B cell (primary cell): ENCODE data around the gene CYB5A. TPM values are rescaled to one million over a fixed set of nuclear protein-coding genes. Genes with fewer than 3 reads are reported as not detected.

ENCODE experiments used
- ATAC-seq: fragments of 200-7000 bp; cut with Tn5 transposase; one replicate; pipeline ENCODE4 v1.10.0; 2021; ENCODE audit warnings: low read depth, mild to moderate bottlenecking, moderate number of reproducible peaks, moderate library complexity
- CTCF ChIA-PET: fragments of 350-600 bp; sonication (Branson Sonifier 250); formaldehyde crosslinking; loops from one replicate; lab custom pipeline; 2021; ENCODE audit warnings: antibody characterized with exemption, inconsistent platforms; lab: Charles Lee
- POLR2A ChIA-PET: fragments of 350-600 bp; sonication (Branson Sonifier 250); formaldehyde crosslinking; loops from one replicate; lab custom pipeline; 2021; ENCODE audit warnings: antibody characterized with exemption; lab: Charles Lee
- DNase-seq: peaks from one replicate; pipeline ENCODE4 v3.0.0; 2013
- H2AFZ ChIP-seq: 2 replicates; pipeline ENCODE4 v1.6.1; 2012; ENCODE audit warnings: mild to moderate bottlenecking, low read depth, low read length; ENCODE audit not compliant: insufficient read depth, poor library complexity, severe bottlenecking
- H3K27ac ChIP-seq, 2 donors: 1 replicate in 1 of 2; 2 replicates in 1 of 2; pipeline ENCODE4 v1.5.1; 2012 to 2013; ENCODE audit warnings: low read length in 2 of 2, mild to moderate bottlenecking in 2 of 2, moderate library complexity in 1 of 2
- H3K27me3 ChIP-seq, 4 experiments: fragments of 200-600 bp in 1 of 4; sonication (generic) in 1 of 4; replicated peaks in 1 of 4; 1 replicate in 2 of 4; 2 replicates in 2 of 4; pipeline versions ENCODE4 v1.6.1 to v1.7.0; 2013 to 2016; ENCODE audit warnings: low read length in 3 of 4, mild to moderate bottlenecking in 2 of 4, mixed read lengths in 1 of 4, moderate library complexity in 1 of 4; ENCODE audit not compliant: insufficient read depth in 4 of 4, control insufficient read depth in 3 of 4; ENCODE audit errors: control extremely low read depth in 1 of 4
- H3K36me3 ChIP-seq, 2 experiments: replicated peaks in 1 of 2; 1 replicate in 1 of 2; 2 replicates in 1 of 2; pipeline versions ENCODE4 v1.6.1 to v1.7.1; 2013; ENCODE audit warnings: low read length in 1 of 2; ENCODE audit not compliant: insufficient read depth in 2 of 2, control insufficient read depth in 1 of 2; ENCODE audit errors: control extremely low read depth in 1 of 2, extremely low read depth in 1 of 2
- H3K4me1 ChIP-seq, 2 donors: fragments of 200-600 bp in 1 of 2; sonication (generic) in 1 of 2; 1 replicate in 1 of 2; 2 replicates in 1 of 2; pipeline versions ENCODE4 v1.5.1 to v1.6.1; 2013 to 2017; ENCODE audit warnings: low read length in 2 of 2; ENCODE audit not compliant: control insufficient read depth in 2 of 2, insufficient read depth in 2 of 2
- H3K4me2 ChIP-seq: replicated peaks from 2 replicates; pipeline ENCODE3; 2012; ENCODE audit warnings: mild to moderate bottlenecking, low read depth, low read length; ENCODE audit not compliant: poor library complexity, severe bottlenecking
- H3K4me3 ChIP-seq, 5 experiments: fragments of 200-600 bp in 1 of 5; sonication (generic) in 1 of 5; 1 replicate in 3 of 5; 2 replicates in 2 of 5; pipeline versions ENCODE4 v1.5.1 to v1.7.0; 2011 to 2016; ENCODE audit warnings: low read length in 4 of 5, mild to moderate bottlenecking in 4 of 5, low read depth in 2 of 5, control low read depth in 1 of 5, moderate library complexity in 1 of 5; ENCODE audit not compliant: insufficient read depth in 1 of 5; ENCODE audit errors: control extremely low read depth in 1 of 5, extremely low read depth in 1 of 5
- H3K79me2 ChIP-seq: fragments of 200-600 bp; sonication (generic); one replicate; pipeline ENCODE4 v1.6.0; 2016; ENCODE audit warnings: low read length; ENCODE audit not compliant: control insufficient read depth, insufficient read depth
- H3K9ac ChIP-seq: fragments of 200-600 bp; sonication (generic); 2 replicates; pipeline ENCODE4 v1.6.1; 2017; ENCODE audit warnings: mild to moderate bottlenecking, low read length, moderate library complexity
- H3K9me3 ChIP-seq, 3 donors: one replicate each; pipeline versions ENCODE4 v1.6.1 to v1.7.1; 2013; ENCODE audit warnings: low read length in 2 of 3; ENCODE audit not compliant: control insufficient read depth in 2 of 3, insufficient read depth in 1 of 3; ENCODE audit errors: control extremely low read depth in 1 of 3
- H4K20me1 ChIP-seq: 2 replicates; pipeline ENCODE4 v1.6.0; 2012; ENCODE audit warnings: mild to moderate bottlenecking, low read length; ENCODE audit not compliant: insufficient read depth, control insufficient read depth, poor library complexity, severe bottlenecking
- H3K27ac Mint-ChIP-seq: one replicate; pipeline ENCODE4 v1.8.0; 2021; ENCODE audit warnings: mixed read lengths
- H3K27me3 Mint-ChIP-seq: one replicate; pipeline ENCODE4 v1.8.0; 2021; ENCODE audit warnings: mixed read lengths
- H3K4me1 Mint-ChIP-seq: one replicate; pipeline ENCODE4 v1.8.0; 2021; ENCODE audit warnings: mixed read lengths
- H3K4me3 Mint-ChIP-seq: one replicate; pipeline ENCODE4 v1.8.0; 2021; ENCODE audit warnings: mixed read lengths
- H3K9me3 Mint-ChIP-seq: one replicate; pipeline ENCODE4 v1.8.0; 2022; ENCODE audit warnings: mixed read lengths; ENCODE audit not compliant: insufficient read depth
- CTCF ChIP-seq: fragments of 200-600 bp; IDR thresholded peaks from one replicate; pipeline ENCODE4 v1.8.0; 2022; ENCODE audit warnings: antibody characterized with exemption, mild to moderate bottlenecking
- EZH2 ChIP-seq: IDR thresholded peaks from 2 replicates; pipeline ENCODE4 v1.6.1; 2012; ENCODE audit warnings: borderline replicate concordance, low read depth, mild to moderate bottlenecking, moderate library complexity, low read length; ENCODE audit not compliant: insufficient read depth, poor library complexity, severe bottlenecking
- WGBS: methylation state at CpG from one replicate; pipeline ENCODE4 v1.1.5; 2013; ENCODE audit warnings: missing lambda C conversion rate; ENCODE audit not compliant: insufficient coverage; 5-methylcytosine and 5-hydroxymethylcytosine counted together
- intact Hi-C: fragments of 100-400 bp; cut with micrococcal nuclease; formaldehyde crosslinking; loops from one replicate; pipeline ENCODE4 v1.10.0; 2022
- polyA plus RNA-seq: library from polyadenylated mRNA; depleted of rRNA; stranded (reverse); fragments of >200 nt; gene quantifications from 2 replicates; pipeline ENCODE4 v1.2.3, GENCODE V29; 2012
- total RNA-seq, 2 donors: library from RNA; stranded (reverse); fragments of 120-200 nt in 1 of 2; gene quantifications; 1 replicate in 1 of 2; 2 replicates in 1 of 2; pipeline versions ENCODE4 v1.2.3 to v1.2.4, GENCODE V29; 2013 to 2022

CYB5A gene
- total and polyA plus RNA-seq, 2 donors (not counting 1 experiment from before 2014, with no cell fraction given), result 46.9 to 217 TPM

GRCh38 chr18:74284191-74284979 lies 7.4 kb downstream of the CYB5A start:
- peaks cover 73% of the 10 kb centered on the region for H3K4me1 Mint-ChIP-seq
- H3K9me3 ChIP-seq, result no peaks in the 10 kb centered on the region
- H3K27me3 ChIP-seq, result no peaks in the 10 kb centered on the region
- ChIA-PET CTCF (interaction anchor here (1.4 kb wide), 1 partner anchor 58 kb away, joined by 4 read pairs; no protein-coding TSS in a partner anchor), POLR2A (no interaction called here)
- no peaks in the 10 kb centered on the region for H3K36me3 ChIP-seq
- H2AFZ ChIP-seq, result no peak overlapping the region
- peaks cover 54% of the 10 kb centered on the region for H4K20me1 ChIP-seq
- no peak for TF ChIP-seq EZH2
- no peak for TF ChIP-seq CTCF
- H3K9ac ChIP-seq, result no peak overlapping the region
- WGBS, result 86% methylated on average over 7 of the region's 11 CpGs
- no peak overlapping the region for H3K27ac ChIP-seq
- ATAC-seq, result no peak
- H3K27ac Mint-ChIP-seq, result no peak overlapping the region
- H3K9me3 Mint-ChIP-seq, result no peaks in the 10 kb centered on the region
- H3K79me2 ChIP-seq, result peaks cover 62% of the 10 kb centered on the region
- intact Hi-C loops, result no loop called here
- H3K4me1 ChIP-seq, result peaks cover 5 to 37% of the 10 kb centered on the region in 2 donors
- no peak overlapping the region for H3K4me3 Mint-ChIP-seq
- no peak for DNase-seq
- no peaks in the 10 kb centered on the region for H3K27me3 Mint-ChIP-seq
- H3K4me2 ChIP-seq, result no peak overlapping the region
- no peak overlapping the region for H3K4me3 ChIP-seq

- CTCF ChIA-PET, result no interaction called here
- no peak overlapping the region for H3K4me2 ChIP-seq
- intact Hi-C loops, result loop anchor here (2.0 kb wide), 1 partner anchor 51 kb away; no protein-coding TSS in a partner anchor
Observed at GRCh38 chr18:74283646-74284045, 8.1 kb downstream of the CYB5A start.

More at GRCh38 chr18:74283646-74284045, 8.1 kb downstream of the CYB5A start:
- Histone ChIP-seq H3K9ac (no peak overlapping the region), H3K4me3 (no peak overlapping the region), H4K20me1 (peaks cover 58% of the 10 kb centered on the region), H3K9me3 (no peaks in the 10 kb centered on the region), H3K27ac (no peak overlapping the region), H3K4me1 (peaks cover 5 to 35% of the 10 kb centered on the region in 2 donors), H3K36me3 (peaks cover 0 to 3% of the 10 kb centered on the region in 2 experiments), H3K27me3 (no peaks in the 10 kb centered on the region), H3K79me2 (peaks cover 60% of the 10 kb centered on the region), H2AFZ (no peak overlapping the region)
- Mint-ChIP-seq H3K27me3 (no peaks in the 10 kb centered on the region), H3K9me3 (no peaks in the 10 kb centered on the region), H3K4me1 (peaks cover 66% of the 10 kb centered on the region), H3K4me3 (no peak overlapping the region), H3K27ac (no peak overlapping the region)
- DNase-seq (no peak), ATAC-seq (no peak)
- 100% methylated on average over 5 of the region's 10 CpGs for WGBS
- POLR2A ChIA-PET, result no interaction called here
- TF ChIP-seq CTCF (no peak), EZH2 (no peak)
